ENCODE measurements around the gene PDHB. TPM values are rescaled to one million over a fixed set of nuclear protein-coding genes. Genes with fewer than 3 reads are reported as not detected.

The PDHB gene
- total and polyA plus RNA-seq, 10 of the 15 experiments (the other 5 are each of a cell fraction or from before 2014, with no cell fraction given): 62.9 to 224 (median 93.2) TPM

DNA sequence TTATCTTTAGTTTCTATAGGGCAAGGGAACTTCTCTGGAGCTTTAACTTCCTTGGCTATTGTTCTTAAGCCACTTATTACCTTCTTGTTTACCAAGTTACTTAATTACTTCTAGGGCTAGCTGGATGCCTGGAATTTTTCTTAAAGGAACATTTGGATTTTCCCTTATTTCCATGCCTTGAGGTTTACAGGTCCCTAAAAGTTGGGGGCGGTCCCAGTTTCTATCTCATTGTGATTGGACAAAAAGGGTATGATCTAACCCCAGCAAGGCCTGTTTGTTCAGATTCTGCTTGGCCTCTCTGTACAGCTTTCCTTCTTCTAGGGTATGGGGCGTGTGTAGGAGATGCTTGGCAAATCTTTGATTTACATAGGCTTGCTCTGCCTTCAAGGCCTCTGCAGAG lies 17.4 kb downstream of the PDHB start:
- DNase-seq (ENCODE audit: low read depth, low spot score) (no peak), FAIRE-seq (no peak), ATAC-seq (no peak)
- BruUV-seq (replicated peaks): no TSS peak
- peaks cover 24% of the 10 kb centered on the region for H3K4me1 ChIP-seq (ENCODE audit: control insufficient read depth, insufficient read depth, low read length)
- no peak overlapping the region for H3K4me2 ChIP-seq (ENCODE audit: control insufficient read depth, insufficient read depth)
- no peak overlapping the region for H3K9ac ChIP-seq (ENCODE audit: control insufficient read depth, insufficient read depth, low read length)
- TF ChIP-seq ZSCAN29 (IDR thresholded peaks at IDR 0.05) (no peak), IKZF2 (IDR thresholded peaks at IDR 0.05) (no peak), LARP7 (IDR thresholded peaks at IDR 0.05) (no peak), FOXM1 (IDR thresholded peaks at IDR 0.05; ENCODE audit: low read depth, low read length) (no peak), CREB1 (IDR thresholded peaks at IDR 0.05; ENCODE audit: low read depth) (no peak)
- ChIA-PET CTCF (interaction anchor here (1.0 to 5.9 kb wide), 17 partner anchors 8 to 238 kb away, joined by 3 to 112 read pairs (median 9); partner anchors contain the start of genes HTD2, KCTD6, PDHB and PXK), RAD21 (ENCODE audit: unreplicated experiment) (interaction anchor here (0.6 to 2.9 kb wide), 9 partner anchors 66 to 409 kb away, joined by 3 to 35 read pairs (median 3); no protein-coding TSS in a partner anchor), SMC1A (ENCODE audit: uncharacterized antibody, unreplicated experiment) (interaction anchor here (0.7 to 7.5 kb wide), 13 partner anchors 8 to 199 kb away, joined by 3 to 81 read pairs (median 8); partner anchors contain the start of genes HTD2, PDHB, PXK and RPP14), POLR2A (no interaction called here)
- in situ Hi-C loops (cut with MboI) (no loop called here), intact Hi-C loops (cut with micrococcal nuclease; ENCODE audit: unreplicated experiment) (no loop called here)
- no peak overlapping the region for H3K4me3 ChIP-seq
- 69% methylated on average over 2 of the region's 2 CpGs for WGBS (ENCODE audit: insufficient coverage, insufficient replicate concordance, low lambda C conversion rate, missing lambda C conversion rate)
- no peaks in the 10 kb centered on the region for H4K20me1 ChIP-seq (ENCODE audit: control insufficient read depth, insufficient read depth)
- no peaks in the 10 kb centered on the region; a peak in 1 of 4 replicates for H3K36me3 ChIP-seq (ENCODE audit: control insufficient read depth in 2 of 2, insufficient read depth in 2 of 2, low read length in 1 of 2)
- no peak overlapping the region for H2AFZ ChIP-seq (ENCODE audit: control insufficient read depth, low read depth, low read length)
- H3K9me3 ChIP-seq (replicated peaks; ENCODE audit: control insufficient read depth, insufficient read depth, low read length): no peaks in the 10 kb centered on the region
- H3K79me2 ChIP-seq (ENCODE audit: control insufficient read depth, insufficient read depth, low read length): no peaks in the 10 kb centered on the region
- H3K27me3 ChIP-seq (replicated peaks in 1 of 2; ENCODE audit: control insufficient read depth in 2 of 2, insufficient read depth in 2 of 2, low read length in 1 of 2): no peaks in the 10 kb centered on the region
- H3K27ac ChIP-seq (ENCODE audit: control insufficient read depth, insufficient read depth): no peak overlapping the region

DNA sequence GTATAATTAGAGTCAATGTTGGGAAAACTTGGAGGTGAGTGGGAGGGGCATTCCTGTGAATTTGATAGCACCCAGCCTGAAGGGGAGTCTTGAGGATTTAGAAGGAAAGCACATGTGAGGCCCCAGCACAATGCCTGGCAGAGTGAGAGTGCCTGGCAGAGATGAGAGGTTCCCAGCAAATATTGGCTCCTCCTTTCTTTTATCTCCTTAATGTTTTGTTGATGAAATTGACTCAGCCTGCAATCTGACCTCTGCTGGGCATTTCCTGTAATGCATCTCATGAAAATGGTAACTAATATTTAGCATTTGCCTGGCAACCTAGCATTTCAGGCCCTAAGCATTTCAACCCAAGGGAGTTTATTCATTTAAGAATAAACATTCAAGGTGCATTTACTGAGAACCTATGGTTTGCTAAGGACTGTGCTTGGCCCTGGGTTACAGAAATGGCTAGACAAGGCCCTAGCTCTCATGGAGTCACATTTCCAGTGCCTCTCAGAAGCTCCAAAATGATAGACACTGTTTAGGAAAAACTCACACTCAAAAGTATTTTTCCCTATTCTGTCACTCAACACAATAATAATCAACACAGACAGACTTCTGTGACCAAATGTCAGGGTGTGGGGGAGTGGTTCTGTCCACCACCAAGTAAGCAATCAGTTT lies 19.0 kb downstream of the PDHB start:
- Histone ChIP-seq H3K27me3 (replicated peaks in 1 of 2; ENCODE audit: control insufficient read depth in 2 of 2, insufficient read depth in 2 of 2, low read length in 1 of 2) (no peaks in the 10 kb centered on the region), H3K79me2 (ENCODE audit: control insufficient read depth, insufficient read depth, low read length) (no peaks in the 10 kb centered on the region), H4K20me1 (ENCODE audit: control insufficient read depth, insufficient read depth) (no peaks in the 10 kb centered on the region), H2AFZ (ENCODE audit: control insufficient read depth, low read depth, low read length) (no peak overlapping the region), H3K27ac (ENCODE audit: control insufficient read depth, insufficient read depth) (no peak overlapping the region), H3K36me3 (ENCODE audit: control insufficient read depth in 2 of 2, insufficient read depth in 2 of 2, low read length in 1 of 2) (peaks cover 0 to 4% of the 10 kb centered on the region in 2 experiments; a peak in 3 of 4 replicates), H3K4me1 (ENCODE audit: control insufficient read depth, insufficient read depth, low read length) (peaks cover 9% of the 10 kb centered on the region), H3K4me2 (ENCODE audit: control insufficient read depth, insufficient read depth) (no peak overlapping the region), H3K9me3 (replicated peaks; ENCODE audit: control insufficient read depth, insufficient read depth, low read length) (no peaks in the 10 kb centered on the region), H3K9ac (ENCODE audit: control insufficient read depth, insufficient read depth, low read length) (no peak overlapping the region), H3K4me3 (no peak overlapping the region)
- no TSS peak for BruUV-seq (replicated peaks)
- in situ Hi-C loops (cut with MboI) (loop anchor here (5.0 kb wide), 2 partner anchors 87 to 232 kb away; no protein-coding TSS in a partner anchor), intact Hi-C loops (cut with micrococcal nuclease; ENCODE audit: unreplicated experiment) (loop anchor here (1.0 to 5.0 kb wide), 4 partner anchors 81 to 227 kb away; partner anchors contain the start of genes HTD2 and RPP14)
- ATAC-seq (peak; percentile 74), FAIRE-seq (peak; percentile 84), DNase-seq (ENCODE audit: low read depth, low spot score) (no peak)
- SMC1A ChIA-PET (ENCODE audit: uncharacterized antibody, unreplicated experiment): interaction anchor here (0.7 to 7.5 kb wide), 20 partner anchors 9 to 238 kb away, joined by 3 to 81 read pairs (median 6); partner anchors contain the start of genes HTD2, PDHB, PXK and RPP14
- POLR2A ChIA-PET: interaction anchor here (0.8 to 0.9 kb wide), 2 partner anchors 9 to 15 kb away, joined by 3 read pairs; no protein-coding TSS in a partner anchor
- CTCF ChIA-PET: interaction anchor here (0.7 to 5.9 kb wide), 26 partner anchors 9 to 695 kb away, joined by 3 to 112 read pairs (median 5); partner anchors contain the start of genes HTD2, KCTD6, PDHB and PXK
- RAD21 ChIA-PET (ENCODE audit: unreplicated experiment): interaction anchor here (1.0 to 2.9 kb wide), 9 partner anchors 16 to 236 kb away, joined by 3 to 35 read pairs (median 5); partner anchors contain the start of genes HTD2 and RPP14
- TF ChIP-seq RAD21 (IDR thresholded peaks at IDR 0.05; ENCODE audit: insufficient read depth, low read depth, low read length) (peak; percentile 80), YY1 (IDR thresholded peaks at IDR 0.05; ENCODE audit: low read depth, low read length) (peak; percentile 33; the same call in 1 of the 2 replicates), HDAC6 (IDR thresholded peaks at IDR 0.05; ENCODE audit: unreplicated experiment) (no peak), EP300 (IDR thresholded peaks at IDR 0.05; ENCODE audit: borderline replicate concordance in 1 of 2, control insufficient read depth in 1 of 2, low read depth in 2 of 2, low read length in 2 of 2) (no peak), NR2C2 (IDR thresholded peaks at IDR 0.05; ENCODE audit: borderline replicate concordance, control insufficient read depth, insufficient read length, low read depth) (no peak), NFIC (IDR thresholded peaks at IDR 0.05; ENCODE audit: low read depth, low read length) (no peak), ZNF207 (IDR thresholded peaks at IDR 0.05; ENCODE audit: borderline replicate concordance) (no peak), STAT1 (conservative IDR thresholded peaks at IDR 0.05) (0 out of 2 replicates have a peak, but pooled peaks have one; percentile 41), SMC3 (IDR thresholded peaks at IDR 0.05; ENCODE audit: borderline replicate concordance, low read length) (peak; percentile 90), FOXM1 (IDR thresholded peaks at IDR 0.05; ENCODE audit: low read depth, low read length) (0 out of 2 replicates have a peak, but pooled peaks have one; percentile 25)
- TF ChIP-seq, protein P1, sequence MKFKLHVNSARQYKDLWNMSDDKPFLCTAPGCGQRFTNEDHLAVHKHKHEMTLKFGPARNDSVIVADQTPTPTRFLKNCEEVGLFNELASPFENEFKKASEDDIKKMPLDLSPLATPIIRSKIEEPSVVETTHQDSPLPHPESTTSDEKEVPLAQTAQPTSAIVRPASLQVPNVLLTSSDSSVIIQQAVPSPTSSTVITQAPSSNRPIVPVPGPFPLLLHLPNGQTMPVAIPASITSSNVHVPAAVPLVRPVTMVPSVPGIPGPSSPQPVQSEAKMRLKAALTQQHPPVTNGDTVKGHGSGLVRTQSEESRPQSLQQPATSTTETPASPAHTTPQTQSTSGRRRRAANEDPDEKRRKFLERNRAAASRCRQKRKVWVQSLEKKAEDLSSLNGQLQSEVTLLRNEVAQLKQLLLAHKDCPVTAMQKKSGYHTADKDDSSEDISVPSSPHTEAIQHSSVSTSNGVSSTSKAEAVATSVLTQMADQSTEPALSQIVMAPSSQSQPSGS (IDR thresholded peaks at IDR 0.05; ENCODE audit: low read length): no peak

Measured in GM12878 (cell line).